ENCODE measurements around the gene RASSF3.

DNA sequence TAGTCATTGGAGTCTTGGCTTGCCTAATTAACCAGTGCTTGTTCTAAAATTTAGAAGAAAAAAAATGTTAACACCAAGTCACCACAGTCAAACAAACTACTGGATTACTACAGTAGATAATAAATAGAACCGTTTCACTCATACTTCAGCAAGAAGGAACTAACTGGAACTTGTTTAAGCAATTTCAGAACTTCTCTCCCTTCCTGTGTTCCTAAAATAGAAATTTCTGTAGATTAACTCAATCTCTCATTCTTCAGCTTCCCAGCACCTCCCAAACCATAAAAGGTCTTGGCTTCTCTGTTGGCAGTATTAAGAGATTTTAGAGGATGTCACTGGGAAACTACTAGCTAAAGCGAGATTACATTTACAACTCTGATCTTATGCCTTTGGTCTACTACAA, 130.4 kb downstream of the RASSF3 start:
- TF ChIP-seq, protein P1, sequence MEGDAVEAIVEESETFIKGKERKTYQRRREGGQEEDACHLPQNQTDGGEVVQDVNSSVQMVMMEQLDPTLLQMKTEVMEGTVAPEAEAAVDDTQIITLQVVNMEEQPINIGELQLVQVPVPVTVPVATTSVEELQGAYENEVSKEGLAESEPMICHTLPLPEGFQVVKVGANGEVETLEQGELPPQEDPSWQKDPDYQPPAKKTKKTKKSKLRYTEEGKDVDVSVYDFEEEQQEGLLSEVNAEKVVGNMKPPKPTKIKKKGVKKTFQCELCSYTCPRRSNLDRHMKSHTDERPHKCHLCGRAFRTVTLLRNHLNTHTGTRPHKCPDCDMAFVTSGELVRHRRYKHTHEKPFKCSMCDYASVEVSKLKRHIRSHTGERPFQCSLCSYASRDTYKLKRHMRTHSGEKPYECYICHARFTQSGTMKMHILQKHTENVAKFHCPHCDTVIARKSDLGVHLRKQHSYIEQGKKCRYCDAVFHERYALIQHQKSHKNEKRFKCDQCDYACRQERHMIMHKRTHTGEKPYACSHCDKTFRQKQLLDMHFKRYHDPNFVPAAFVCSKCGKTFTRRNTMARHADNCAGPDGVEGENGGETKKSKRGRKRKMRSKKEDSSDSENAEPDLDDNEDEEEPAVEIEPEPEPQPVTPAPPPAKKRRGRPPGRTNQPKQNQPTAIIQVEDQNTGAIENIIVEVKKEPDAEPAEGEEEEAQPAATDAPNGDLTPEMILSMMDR (conservative IDR thresholded peaks at IDR 0.05; ENCODE audit: low read length) = no peak
- TF ChIP-seq EZH2phosphoT487 (IDR thresholded peaks at IDR 0.05; ENCODE audit: borderline replicate concordance) = no peak
